GM18499 (cell line): ENCODE data around the gene CAD.
"Not testable (repeated sequence)": the region's sequence is repeated elsewhere in the genome, so short reads cannot be mapped to it uniquely, and the experiment has no call there.

ENCODE experiments used
- ATAC-seq: cut with Tn5 transposase; IDR thresholded peaks from one replicate; pipeline ENCODE4 v1.9.1; 2021; ENCODE audit warnings: moderate number of reproducible peaks; ENCODE audit not compliant: insufficient read depth, unreplicated experiment

CAD gene

GRCh38 chr2:27198068-27198467 lies 19.1 kb upstream of the CAD start:
- ATAC-seq: not testable (repeated sequence)

DNA sequence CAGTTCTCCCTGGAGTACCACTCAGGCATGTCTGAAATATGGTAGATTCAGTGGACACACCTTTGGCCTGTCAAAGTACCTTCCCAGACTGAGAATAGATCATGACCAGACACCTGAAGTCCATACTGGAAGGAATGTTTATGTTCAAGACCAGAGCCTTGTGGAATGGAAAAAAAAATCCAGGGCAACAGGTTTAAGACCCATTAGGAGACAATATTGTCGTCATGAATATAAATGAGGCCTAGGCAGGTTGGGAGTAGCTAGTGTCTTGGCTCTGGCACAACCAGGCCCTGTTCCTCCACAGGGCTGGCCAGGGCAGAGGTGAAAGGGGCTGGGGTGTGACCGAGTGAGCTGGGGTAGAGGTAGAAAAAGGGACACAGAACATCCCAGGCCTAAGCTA lies 18.5 kb upstream of the CAD start:
- no peak for ATAC-seq

DNA sequence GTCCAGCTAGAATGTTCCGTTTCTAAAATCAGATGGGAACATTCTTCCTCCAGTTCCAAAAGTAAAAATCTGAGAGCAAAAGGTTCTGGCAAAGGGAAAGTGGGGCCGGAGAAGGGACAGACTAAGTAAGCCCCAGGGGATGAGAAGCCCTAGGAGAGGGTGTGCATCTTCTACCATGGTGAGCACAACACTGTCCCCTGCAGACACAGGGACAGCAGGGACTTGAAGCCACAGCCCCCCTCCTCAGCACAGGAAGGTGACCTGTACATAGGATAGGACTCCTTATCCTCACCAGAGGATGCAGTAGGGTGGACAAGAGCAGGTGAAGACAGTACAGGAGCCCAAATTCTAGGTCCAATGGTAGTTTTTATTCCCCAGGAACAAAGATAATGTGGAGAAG lies 17.9 kb upstream of the CAD start:
- no peak for ATAC-seq

DNA sequence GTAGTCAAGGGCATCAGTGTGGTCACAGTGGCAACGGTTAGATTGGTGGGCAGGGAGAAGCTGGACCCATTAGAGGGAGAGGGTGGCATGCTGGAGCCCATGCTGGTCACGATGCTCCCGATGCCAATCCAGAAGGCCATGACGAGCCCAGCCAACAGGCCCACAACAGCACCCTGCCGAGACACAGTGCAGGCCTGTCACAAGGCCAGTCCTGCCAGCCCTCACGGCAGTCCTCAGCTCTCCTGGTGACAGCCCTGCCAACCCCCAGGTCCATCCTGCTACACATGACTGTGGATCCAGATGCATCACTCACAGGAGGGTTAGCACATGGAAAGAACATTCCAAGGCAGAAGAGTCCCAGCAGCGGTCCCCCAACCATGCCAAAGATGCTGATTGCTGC lies 15.5 kb upstream of the CAD start:
- no peak for ATAC-seq

- no peak for ATAC-seq
These were observed 14.3 kb upstream of the CAD start for GRCh38 chr2:27202854-27203253.

DNA sequence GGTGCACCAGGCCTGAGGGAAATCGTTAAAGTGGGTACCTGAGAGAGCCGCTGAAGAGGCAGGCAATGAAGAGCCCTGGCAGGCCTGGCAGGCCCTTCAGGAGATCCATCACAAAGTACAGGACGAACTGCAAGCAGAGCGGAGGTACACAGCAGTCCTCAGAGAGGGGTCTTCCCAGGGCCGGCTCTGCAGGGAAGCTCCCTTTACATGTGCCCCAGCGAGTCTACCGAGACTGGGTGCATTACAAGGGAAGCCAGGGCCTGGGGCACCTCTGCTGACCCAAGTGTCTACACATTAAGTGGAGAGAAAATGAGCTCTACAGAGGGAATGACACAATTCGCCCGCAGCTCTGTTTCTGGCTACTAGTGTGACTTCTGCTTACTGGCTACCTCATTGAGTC lies 13.4 kb upstream of the CAD start:
- no peak for ATAC-seq

DNA sequence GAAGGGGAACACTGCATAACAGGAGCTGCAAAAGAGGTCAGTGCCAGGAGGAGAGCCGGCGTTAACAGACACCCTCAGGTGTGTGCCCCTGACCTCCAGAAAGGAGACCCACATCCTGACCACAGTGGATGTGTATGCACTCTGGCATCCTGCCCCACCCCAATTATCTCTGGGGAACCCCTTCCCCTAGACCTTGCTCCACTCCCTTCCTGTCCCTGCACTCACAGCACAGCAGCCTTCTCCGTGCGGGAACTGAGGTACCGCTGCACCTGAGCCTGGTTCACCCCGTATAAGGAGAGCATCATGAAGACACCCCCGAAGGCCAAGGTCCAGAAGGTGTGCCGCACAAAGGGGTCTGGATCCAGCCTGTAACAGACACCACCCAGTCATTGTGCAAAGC lies 12.6 kb upstream of the CAD start:
- ATAC-seq: no peak

DNA sequence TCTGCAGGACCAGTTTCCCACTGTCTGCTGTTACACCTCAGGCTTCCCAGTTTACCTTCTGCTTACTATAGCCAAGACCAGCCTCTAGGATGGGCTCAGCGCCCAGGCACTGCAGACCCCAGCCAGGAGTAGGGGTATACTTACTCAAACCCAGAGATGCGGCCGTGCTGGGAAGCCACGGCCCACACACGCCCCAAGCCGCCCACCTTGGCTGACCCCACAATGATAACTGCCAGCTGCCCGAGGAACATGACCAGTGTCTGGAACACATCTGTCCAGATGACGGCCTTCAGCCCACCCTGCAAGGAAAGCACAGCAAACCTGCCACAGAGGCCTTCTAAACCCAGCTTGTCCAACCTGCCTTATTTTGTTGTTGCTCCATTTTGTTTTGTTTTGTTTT lies 12.0 kb upstream of the CAD start:
- ATAC-seq: no peak

GRCh38 chr2:27206346-27206745 lies 10.8 kb upstream of the CAD start:
- ATAC-seq: no peak

- ATAC-seq: no peak
These were observed 8.6 kb upstream of the CAD start for GRCh38 chr2:27208486-27209050.

- no peak for ATAC-seq
These were observed 7.4 kb upstream of the CAD start for GRCh38 chr2:27209621-27210401.

- no peak for ATAC-seq
These were observed 5.8 kb upstream of the CAD start for GRCh38 chr2:27211241-27211942.

- no peak for ATAC-seq
These were observed 5.1 kb upstream of the CAD start, which contains the start of the genes ATRAID and SLC5A6 for GRCh38 chr2:27211943-27212625. ATRAID (plus strand) TSS chr2:27212041; CDS start chr2:27212369, 328 bp downstream. SLC5A6 (minus strand) TSS chr2:27212268; CDS start chr2:27207650, 4,618 bp downstream.

- no peak for ATAC-seq
These were observed 4.3 kb upstream of the CAD start for GRCh38 chr2:27212626-27213471.

- ATAC-seq: no peak
These were observed 2.2 kb upstream of the CAD start for GRCh38 chr2:27214941-27215340.

DNA sequence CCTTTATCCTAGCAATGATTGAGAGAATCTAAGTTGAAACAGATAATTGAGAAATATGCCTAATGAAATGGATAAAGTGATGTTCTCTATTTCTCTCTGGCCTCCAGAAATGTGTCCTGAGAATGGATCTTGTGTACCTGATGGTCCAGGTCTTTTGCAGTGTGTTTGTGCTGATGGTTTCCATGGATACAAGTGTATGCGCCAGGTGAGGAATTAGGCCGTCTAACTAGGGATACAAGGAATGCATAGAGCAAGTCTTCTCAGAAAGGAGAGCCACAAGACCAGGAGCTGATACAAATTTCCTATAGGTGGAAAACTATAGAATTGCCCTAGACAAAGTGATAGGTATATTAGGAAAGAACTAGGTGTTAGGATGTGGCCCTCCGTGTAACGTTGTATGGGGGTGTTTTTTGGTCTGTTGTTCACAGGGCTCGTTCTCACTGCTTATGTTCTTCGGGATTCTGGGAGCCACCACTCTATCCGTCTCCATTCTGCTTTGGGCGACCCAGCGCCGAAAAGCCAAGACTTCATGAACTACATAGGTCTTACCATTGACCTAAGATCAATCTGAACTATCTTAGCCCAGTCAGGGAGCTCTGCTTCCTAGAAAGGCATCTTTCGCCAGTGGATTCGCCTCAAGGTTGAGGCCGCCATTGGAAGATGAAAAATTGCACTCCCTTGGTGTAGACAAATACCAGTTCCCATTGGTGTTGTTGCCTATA lies 592 bp upstream of the CAD start:
- ATAC-seq: no peak

- ATAC-seq: no peak
These were observed 1.4 kb downstream of the CAD start for GRCh38 chr2:27218614-27219013.

GRCh38 chr2:27219091-27219490 lies 1.9 kb downstream of the CAD start:
- ATAC-seq: no peak

GRCh38 chr2:27220091-27220490 lies 2.9 kb downstream of the CAD start:
- no peak for ATAC-seq
